ENCODE results near the gene GOLGA3. TPM values are rescaled to one million over a fixed set of nuclear protein-coding genes. Genes with fewer than 3 reads are reported as not detected.

GOLGA3 gene
- total RNA-seq, 1 experiment from 2014 or later: 86.9 TPM

DNA sequence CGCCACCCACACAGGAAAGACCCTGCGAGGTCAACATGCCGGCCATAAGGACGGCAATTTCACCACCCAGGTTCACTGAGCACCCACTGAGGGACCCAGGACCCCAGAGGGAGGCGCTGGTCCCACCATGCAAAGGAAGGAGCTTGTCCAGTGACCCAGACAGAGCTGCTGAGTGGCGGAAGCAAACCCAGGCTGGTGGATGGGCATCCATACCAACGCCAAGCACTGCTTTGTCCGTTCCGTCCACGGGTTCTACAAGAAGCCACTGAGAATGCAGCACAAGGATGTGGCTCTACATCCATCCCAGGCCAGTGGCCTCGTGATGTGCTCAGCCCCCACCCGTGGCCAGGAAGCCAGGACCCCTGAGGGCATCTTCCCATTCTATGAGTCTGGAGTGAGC is 23.8 kb upstream of the GOLGA3 start:
- Histone ChIP-seq H3K27ac (ENCODE audit: low read length) (no peak overlapping the region), H3K9ac (ENCODE audit: low read length) (no peak overlapping the region), H3K4me2 (ENCODE audit: low read length) (no peak overlapping the region), H3K4me3 (ENCODE audit: low read length) (no peak overlapping the region), H3K4me1 (ENCODE audit: insufficient read depth, low read length) (no peaks in the 10 kb centered on the region), H3K36me3 (ENCODE audit: low read depth, low read length) (peaks cover 36% of the 10 kb centered on the region), H3K9me3 (ENCODE audit: low read length) (no peaks in the 10 kb centered on the region), H4K20me1 (ENCODE audit: low read length) (no peaks in the 10 kb centered on the region), H2AFZ (ENCODE audit: low read length) (no peak overlapping the region), H3F3A (ENCODE audit: low read length, unreplicated experiment) (no peaks in the 10 kb centered on the region), H3K27me3 (ENCODE audit: low read length) (no peaks in the 10 kb centered on the region), H3K79me2 (ENCODE audit: low read length) (no peaks in the 10 kb centered on the region), H3K9me2 (replicated peaks; ENCODE audit: low read length) (no peaks in the 10 kb centered on the region)
- TF ChIP-seq, protein P1, sequence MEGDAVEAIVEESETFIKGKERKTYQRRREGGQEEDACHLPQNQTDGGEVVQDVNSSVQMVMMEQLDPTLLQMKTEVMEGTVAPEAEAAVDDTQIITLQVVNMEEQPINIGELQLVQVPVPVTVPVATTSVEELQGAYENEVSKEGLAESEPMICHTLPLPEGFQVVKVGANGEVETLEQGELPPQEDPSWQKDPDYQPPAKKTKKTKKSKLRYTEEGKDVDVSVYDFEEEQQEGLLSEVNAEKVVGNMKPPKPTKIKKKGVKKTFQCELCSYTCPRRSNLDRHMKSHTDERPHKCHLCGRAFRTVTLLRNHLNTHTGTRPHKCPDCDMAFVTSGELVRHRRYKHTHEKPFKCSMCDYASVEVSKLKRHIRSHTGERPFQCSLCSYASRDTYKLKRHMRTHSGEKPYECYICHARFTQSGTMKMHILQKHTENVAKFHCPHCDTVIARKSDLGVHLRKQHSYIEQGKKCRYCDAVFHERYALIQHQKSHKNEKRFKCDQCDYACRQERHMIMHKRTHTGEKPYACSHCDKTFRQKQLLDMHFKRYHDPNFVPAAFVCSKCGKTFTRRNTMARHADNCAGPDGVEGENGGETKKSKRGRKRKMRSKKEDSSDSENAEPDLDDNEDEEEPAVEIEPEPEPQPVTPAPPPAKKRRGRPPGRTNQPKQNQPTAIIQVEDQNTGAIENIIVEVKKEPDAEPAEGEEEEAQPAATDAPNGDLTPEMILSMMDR (conservative IDR thresholded peaks at IDR 0.05; ENCODE audit: low read depth, low read length): no peak
- TF ChIP-seq EZH2phosphoT487 (IDR thresholded peaks at IDR 0.05; ENCODE audit: borderline replicate concordance, low read length) (no peak), EZH2 (IDR thresholded peaks at IDR 0.05; ENCODE audit: low read length, unreplicated experiment) (no peak)
- no peak for DNase-seq
- intact Hi-C loops (cut with micrococcal nuclease): no loop called here
- no TSS peak for BruUV-seq (replicated peaks)
- ATAC-seq: no peak
- ChIA-PET POLR2A (ENCODE audit: unreplicated experiment) (no interaction called here), CTCF (no interaction called here)

DNA sequence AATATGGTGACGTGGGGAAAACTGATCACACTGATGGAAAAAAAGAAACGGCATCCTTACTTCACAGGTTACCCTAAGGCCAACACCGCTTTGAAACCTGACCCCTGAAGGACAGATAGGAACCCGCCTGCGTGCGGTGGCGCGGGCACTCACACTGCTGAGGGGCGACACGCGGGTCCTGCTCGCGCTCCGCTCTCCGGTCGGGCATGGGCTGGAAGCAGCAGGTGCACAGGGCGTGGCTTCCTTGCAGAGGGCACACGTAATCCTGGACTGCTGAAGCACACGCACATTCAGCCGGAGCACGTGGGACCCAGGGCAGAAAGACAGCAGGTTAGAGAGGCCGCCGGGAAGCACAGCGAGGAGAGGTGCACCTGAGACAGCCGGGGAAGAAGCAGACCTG is 22.8 kb upstream of the GOLGA3 start:
- no peak overlapping the region for H3K4me2 ChIP-seq (ENCODE audit: low read length)
- CTCF ChIA-PET: no interaction called here

DNA sequence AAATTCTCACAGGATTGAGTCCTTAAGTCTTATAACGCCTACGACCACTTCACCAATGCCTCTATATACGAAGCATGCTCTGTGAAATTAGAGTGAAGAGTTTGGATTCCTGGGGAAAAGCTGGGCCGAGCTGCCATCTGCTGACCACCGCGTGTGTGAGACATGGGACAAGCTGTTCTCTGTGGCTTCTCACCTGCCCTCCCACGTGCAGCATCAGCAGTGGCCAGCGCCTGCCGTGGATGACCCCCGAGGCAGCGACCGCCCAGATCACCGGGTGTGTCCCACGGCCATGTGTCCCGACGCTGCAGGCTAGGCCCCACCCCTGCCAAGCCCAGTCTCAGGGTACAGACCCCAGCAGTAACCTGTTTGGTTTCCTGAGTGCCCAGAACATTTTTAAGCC is 21.6 kb upstream of the GOLGA3 start:
- intact Hi-C loops (cut with micrococcal nuclease): no loop called here
- no peak overlapping the region for H3K4me2 ChIP-seq (ENCODE audit: low read length)
- H4K20me1 ChIP-seq (ENCODE audit: low read length): no peaks in the 10 kb centered on the region
- TF ChIP-seq, protein P1 (conservative IDR thresholded peaks at IDR 0.05; ENCODE audit: low read depth, low read length): no peak
- TF ChIP-seq EZH2 (IDR thresholded peaks at IDR 0.05; ENCODE audit: low read length, unreplicated experiment): no peak
- TF ChIP-seq EZH2phosphoT487 (IDR thresholded peaks at IDR 0.05; ENCODE audit: borderline replicate concordance, low read length): no peak
- POLR2A ChIA-PET (ENCODE audit: unreplicated experiment): no interaction called here
- no TSS peak for BruUV-seq (replicated peaks)
- no peak overlapping the region for H2AFZ ChIP-seq (ENCODE audit: low read length)
- no peak overlapping the region for H3K27ac ChIP-seq (ENCODE audit: low read length)
- peaks cover 38% of the 10 kb centered on the region for H3K36me3 ChIP-seq (ENCODE audit: low read depth, low read length)
- no peaks in the 10 kb centered on the region for H3K9me2 ChIP-seq (replicated peaks; ENCODE audit: low read length)
- H3K4me1 ChIP-seq (ENCODE audit: insufficient read depth, low read length): no peaks in the 10 kb centered on the region
- CTCF ChIA-PET: no interaction called here
- ATAC-seq (no peak), DNase-seq (no peak)
- H3K27me3 ChIP-seq (ENCODE audit: low read length): no peaks in the 10 kb centered on the region
- H3F3A ChIP-seq (ENCODE audit: low read length, unreplicated experiment): no peaks in the 10 kb centered on the region
- no peak overlapping the region for H3K9ac ChIP-seq (ENCODE audit: low read length)
- no peaks in the 10 kb centered on the region for H3K79me2 ChIP-seq (ENCODE audit: low read length)
- H3K4me3 ChIP-seq (ENCODE audit: low read length): no peak overlapping the region
- no peaks in the 10 kb centered on the region for H3K9me3 ChIP-seq (ENCODE audit: low read length)

More for the DNA sequence above, 22.8 kb upstream of the GOLGA3 start:
- DNase-seq (no peak), ATAC-seq (no peak)
- TF ChIP-seq EZH2 (IDR thresholded peaks at IDR 0.05; ENCODE audit: low read length, unreplicated experiment) (no peak), EZH2phosphoT487 (IDR thresholded peaks at IDR 0.05; ENCODE audit: borderline replicate concordance, low read length) (no peak)
- TF ChIP-seq, protein P1 (conservative IDR thresholded peaks at IDR 0.05; ENCODE audit: low read depth, low read length): no peak
- Histone ChIP-seq H3K9me2 (replicated peaks; ENCODE audit: low read length) (no peaks in the 10 kb centered on the region), H3K27me3 (ENCODE audit: low read length) (no peaks in the 10 kb centered on the region), H3K9ac (ENCODE audit: low read length) (no peak overlapping the region), H3K79me2 (ENCODE audit: low read length) (no peaks in the 10 kb centered on the region), H4K20me1 (ENCODE audit: low read length) (no peaks in the 10 kb centered on the region), H3F3A (ENCODE audit: low read length, unreplicated experiment) (no peaks in the 10 kb centered on the region), H2AFZ (ENCODE audit: low read length) (no peak overlapping the region), H3K4me3 (ENCODE audit: low read length) (no peak overlapping the region), H3K36me3 (ENCODE audit: low read depth, low read length) (peaks cover 41% of the 10 kb centered on the region), H3K27ac (ENCODE audit: low read length) (no peak overlapping the region), H3K9me3 (ENCODE audit: low read length) (no peaks in the 10 kb centered on the region), H3K4me1 (ENCODE audit: insufficient read depth, low read length) (no peaks in the 10 kb centered on the region)
- no TSS peak for BruUV-seq (replicated peaks)
- intact Hi-C loops (cut with micrococcal nuclease): no loop called here
- POLR2A ChIA-PET (ENCODE audit: unreplicated experiment): no interaction called here
